Stimulated activated CD4-positive, alpha-beta T cell treated with anti-CD3 and anti-CD28 coated beads, Interleukin-2, amount 100 ng/mL, for 24 hours (primary cell): ENCODE measurements around the gene ADGRA3.
A peak's percentile ranks its signal among the peaks of the same experiment; 100 is the strongest.

Experiments used
- DNase-seq, 2 donors: peaks; one replicate each; pipeline ENCODE4 v3.0.0-alpha.2; 2020

ADGRA3 gene, protein sequence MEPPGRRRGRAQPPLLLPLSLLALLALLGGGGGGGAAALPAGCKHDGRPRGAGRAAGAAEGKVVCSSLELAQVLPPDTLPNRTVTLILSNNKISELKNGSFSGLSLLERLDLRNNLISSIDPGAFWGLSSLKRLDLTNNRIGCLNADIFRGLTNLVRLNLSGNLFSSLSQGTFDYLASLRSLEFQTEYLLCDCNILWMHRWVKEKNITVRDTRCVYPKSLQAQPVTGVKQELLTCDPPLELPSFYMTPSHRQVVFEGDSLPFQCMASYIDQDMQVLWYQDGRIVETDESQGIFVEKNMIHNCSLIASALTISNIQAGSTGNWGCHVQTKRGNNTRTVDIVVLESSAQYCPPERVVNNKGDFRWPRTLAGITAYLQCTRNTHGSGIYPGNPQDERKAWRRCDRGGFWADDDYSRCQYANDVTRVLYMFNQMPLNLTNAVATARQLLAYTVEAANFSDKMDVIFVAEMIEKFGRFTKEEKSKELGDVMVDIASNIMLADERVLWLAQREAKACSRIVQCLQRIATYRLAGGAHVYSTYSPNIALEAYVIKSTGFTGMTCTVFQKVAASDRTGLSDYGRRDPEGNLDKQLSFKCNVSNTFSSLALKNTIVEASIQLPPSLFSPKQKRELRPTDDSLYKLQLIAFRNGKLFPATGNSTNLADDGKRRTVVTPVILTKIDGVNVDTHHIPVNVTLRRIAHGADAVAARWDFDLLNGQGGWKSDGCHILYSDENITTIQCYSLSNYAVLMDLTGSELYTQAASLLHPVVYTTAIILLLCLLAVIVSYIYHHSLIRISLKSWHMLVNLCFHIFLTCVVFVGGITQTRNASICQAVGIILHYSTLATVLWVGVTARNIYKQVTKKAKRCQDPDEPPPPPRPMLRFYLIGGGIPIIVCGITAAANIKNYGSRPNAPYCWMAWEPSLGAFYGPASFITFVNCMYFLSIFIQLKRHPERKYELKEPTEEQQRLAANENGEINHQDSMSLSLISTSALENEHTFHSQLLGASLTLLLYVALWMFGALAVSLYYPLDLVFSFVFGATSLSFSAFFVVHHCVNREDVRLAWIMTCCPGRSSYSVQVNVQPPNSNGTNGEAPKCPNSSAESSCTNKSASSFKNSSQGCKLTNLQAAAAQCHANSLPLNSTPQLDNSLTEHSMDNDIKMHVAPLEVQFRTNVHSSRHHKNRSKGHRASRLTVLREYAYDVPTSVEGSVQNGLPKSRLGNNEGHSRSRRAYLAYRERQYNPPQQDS (N-terminal part only)

DNA sequence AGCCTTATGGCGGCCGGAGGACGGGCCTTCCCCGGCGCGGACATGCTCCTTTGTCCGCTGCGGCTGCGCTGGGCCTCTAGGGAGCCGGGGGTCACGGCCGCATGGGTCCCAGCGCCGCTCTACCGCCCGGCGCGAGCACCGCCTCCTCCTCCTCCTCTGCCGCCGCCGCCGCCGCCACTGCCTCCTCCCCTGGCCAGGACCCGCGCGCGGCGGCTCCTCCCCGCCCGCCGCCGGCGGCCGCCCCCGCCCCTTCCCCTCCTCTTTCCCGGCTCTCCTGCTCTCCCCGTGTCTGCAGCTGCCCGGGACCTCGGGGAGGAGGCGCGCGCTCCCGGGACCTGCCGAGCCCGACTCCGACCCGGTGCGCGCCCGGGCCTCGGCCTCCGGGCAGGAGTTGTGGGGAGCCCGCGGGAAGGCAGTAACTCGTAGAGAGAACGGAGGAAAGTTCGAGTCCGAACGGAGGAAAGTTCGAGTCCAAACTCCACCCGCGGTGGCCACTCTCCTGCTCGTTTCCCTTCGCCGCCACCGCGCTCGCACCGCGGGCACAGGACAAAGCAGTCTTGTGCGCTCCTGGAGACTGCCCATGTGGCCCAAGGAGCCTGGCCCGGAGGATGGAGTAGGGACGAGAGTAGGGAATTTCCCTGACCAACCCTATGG, at the start of gene ADGRA3:
TSS of gene ADGRA3 (minus strand) at position 179 of the 654 bp plus-strand sequence. CDS start 282 bp downstream, outside the sequence.
- peak; percentile 18 to 69 for DNase-seq

DNA sequence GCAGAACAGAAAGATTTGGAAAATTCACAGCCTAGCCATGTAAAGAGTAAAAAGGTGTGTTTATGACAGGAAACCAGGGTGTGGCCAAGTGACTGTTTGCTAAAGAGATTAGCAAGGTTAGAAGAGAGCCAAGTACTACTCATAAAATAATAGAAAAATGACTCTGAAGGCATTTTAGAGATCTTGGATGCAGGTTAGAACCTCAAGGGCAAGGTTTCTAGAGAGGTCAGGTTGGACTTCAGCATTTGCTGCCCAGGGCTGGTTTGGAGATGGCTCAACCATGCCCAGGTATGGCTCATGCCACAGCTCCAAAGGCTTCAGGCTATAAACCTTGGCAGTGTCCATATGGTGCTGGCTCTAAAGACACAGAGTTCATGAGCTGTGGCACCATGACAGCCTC, 40.6 kb upstream of the ADGRA3 start:
- no peak for DNase-seq

DNA sequence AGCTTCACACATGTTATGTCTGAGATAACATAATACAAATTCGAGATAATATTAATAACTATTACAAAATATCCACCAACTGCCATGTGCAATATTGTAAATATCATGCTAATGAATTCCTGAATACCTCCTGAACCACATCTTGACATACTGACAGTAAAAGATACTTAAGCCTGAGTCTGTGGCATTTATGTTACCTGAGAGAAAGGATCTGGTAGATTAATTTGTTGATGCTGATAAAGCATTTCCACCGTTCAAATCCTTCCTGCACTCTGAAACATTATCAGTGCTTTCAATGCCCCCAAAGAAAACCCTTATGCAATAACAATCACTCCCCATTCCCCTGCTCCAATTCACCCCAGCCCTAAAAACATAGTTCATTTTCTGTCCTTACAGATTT, 38.8 kb upstream of the ADGRA3 start:
- no peak for DNase-seq

DNA sequence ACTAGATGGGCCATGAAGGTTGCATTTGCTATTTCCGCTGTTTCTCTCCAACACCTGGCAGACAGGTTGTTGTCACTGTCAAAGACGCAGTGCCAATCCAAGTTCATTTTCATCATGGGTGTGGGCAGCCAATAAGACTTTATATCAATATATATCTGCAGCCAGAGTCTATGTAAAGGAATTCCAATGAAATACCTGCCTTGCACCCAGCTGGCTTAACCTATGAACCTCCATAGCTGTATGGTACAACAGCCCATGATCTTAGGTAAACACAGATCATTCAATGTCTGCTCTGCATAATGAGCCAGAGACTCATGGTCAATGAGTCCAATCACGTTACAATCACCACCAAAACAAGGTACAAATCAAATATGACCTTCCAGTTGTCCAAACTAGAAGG, 37.7 kb upstream of the ADGRA3 start:
- DNase-seq = no peak

DNA sequence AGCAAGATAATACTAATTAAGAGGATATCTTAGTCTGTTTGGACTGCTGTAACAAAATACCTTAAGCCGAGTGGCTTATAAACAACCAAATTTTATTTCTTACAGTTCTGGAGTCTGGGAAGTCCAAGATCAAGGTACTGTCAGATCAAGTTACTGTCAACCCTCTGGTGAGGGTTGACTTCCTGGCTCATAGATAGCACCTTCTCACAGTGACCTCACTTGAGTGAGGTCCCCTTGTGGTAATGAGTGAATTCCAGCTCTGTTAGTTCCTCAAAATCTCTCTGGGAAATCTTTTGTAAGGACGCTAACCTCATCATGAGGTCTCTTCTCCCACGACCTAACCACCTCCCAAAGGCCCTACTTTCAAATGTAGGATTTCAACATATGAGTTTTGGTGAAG, 36.9 kb upstream of the ADGRA3 start:
- DNase-seq = no peak

DNA sequence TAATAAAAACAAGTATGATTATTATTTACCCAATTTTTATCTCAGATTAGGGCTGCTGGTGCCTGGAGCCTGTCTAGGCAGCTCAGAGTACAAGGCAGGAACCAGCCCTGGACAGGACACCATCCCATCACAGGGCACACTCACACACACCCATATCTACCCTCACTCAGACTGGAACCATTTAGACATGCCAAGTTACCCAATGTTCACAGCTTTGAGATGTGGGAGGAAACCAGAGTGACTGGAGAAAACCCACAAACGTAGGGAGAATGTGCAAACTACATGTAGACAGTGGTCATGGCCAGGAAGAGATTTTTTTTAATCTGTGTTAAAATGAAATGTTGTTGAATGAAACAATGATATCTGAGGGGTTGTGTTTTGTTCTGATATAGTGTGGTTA, 35.7 kb upstream of the ADGRA3 start:
- DNase-seq = no peak

DNA sequence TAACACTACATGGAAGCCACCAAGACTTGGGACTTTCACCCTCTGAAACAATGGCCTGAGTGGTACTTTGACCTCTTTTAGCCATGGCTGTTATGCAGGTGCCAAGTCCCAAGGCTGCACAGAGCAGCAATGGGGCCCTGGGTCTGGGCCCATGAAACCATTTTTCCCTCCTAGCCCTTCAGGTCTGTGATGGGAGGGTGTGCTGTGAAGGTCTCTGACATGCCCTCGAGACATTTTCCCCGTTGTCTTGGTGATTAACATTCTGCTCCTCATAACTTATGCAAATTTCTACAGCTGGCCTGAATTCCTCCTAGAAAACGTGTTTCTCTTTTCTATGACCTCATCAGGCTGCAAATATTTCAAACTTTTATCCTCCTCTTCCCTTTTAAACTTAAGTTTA, 30.4 kb upstream of the ADGRA3 start:
- DNase-seq = no peak

DNA sequence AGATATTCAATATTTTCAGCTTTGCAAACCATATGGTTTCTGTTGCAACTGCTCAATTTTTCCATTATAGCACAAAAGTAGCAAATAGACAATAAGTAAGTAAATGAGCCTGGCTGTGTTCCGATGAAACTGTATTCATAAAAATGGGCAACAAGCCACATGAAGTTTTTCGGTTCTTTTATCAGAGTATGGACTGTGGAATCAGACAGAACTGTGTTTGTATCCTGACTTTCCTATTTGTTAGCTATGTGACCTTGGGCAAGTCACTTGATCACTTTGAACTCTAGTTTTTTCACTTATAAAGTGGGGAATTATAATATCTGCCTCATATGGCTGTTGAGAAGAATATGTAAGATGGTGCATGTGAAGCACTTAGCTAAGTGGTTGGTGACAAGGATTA, 23.4 kb upstream of the ADGRA3 start:
- DNase-seq = no peak

DNA sequence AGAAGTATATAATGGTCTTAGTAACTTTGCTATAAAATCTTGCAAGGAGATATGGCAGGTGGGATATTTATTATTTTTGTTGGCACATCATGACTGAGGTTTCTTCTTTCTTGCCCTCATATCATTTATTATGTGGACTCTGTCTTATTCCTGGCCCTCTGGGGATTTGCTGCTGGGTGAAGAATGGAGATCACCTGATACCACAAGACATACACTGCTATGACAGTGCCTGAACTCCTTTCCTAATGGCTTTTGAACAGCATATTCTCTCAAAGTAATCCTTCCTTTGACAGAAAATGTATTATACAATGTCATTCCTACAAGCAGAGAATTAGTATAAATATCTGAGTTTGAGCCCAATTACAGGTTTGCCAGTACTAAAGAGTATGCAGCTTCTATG, 22.0 kb upstream of the ADGRA3 start:
- no peak for DNase-seq

DNA sequence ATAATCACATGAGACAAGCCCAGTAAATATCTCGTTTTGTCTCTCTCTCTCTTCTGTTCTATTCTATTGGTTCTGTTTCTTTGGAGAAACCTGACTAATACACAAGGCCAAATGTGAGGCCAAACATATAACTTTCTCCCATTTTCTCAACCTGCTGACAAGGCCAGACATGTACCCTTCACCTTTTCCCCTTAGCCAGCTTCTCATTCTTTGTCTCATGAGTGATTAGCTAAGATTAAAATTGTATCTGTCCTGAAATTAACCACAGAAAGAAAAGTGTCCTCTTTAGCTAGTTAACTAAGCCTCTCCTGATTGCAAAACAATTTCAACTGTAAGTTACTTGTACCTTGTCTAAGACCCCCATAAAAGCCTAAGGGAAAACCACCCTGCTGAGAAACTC, 18.5 kb upstream of the ADGRA3 start:
- no peak for DNase-seq

DNA sequence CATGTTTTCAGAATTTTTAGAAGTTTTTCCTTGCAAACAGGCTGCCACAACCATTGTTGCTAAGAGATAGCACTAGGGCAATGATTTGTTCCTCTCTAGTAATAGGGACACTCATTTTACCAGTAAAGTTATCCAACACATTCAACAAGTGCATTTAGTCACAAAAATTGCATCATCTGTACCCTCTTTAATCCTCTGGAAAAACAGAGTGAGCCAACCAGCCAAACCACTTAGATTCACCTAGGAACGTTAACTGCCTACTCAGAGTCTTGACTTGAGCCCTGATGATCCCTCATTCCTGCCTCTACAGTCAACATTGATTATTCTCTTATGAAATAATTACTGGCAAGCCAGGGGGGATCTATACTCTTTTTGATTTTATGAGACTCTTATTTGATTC, 17.0 kb upstream of the ADGRA3 start:
- no peak for DNase-seq

DNA sequence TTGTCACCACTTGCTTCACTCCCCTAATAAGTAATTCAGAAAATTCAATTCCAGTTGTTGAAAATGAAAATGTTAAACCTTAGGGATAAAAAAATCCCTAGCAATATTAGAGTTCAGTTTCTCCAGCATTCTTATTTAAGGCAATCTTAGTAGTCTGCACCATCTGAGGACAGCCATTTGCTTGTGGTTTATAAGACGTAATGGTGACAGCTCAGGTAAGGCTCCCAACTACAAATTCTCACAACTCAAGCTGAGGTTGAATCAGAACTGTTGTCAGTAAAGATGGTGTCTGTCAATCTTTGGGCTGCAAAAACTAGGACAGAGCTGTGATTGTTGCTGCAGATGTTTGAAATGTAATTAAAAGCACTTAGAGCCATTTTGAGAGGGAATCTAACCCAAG, 16.3 kb upstream of the ADGRA3 start:
- DNase-seq = no peak

DNA sequence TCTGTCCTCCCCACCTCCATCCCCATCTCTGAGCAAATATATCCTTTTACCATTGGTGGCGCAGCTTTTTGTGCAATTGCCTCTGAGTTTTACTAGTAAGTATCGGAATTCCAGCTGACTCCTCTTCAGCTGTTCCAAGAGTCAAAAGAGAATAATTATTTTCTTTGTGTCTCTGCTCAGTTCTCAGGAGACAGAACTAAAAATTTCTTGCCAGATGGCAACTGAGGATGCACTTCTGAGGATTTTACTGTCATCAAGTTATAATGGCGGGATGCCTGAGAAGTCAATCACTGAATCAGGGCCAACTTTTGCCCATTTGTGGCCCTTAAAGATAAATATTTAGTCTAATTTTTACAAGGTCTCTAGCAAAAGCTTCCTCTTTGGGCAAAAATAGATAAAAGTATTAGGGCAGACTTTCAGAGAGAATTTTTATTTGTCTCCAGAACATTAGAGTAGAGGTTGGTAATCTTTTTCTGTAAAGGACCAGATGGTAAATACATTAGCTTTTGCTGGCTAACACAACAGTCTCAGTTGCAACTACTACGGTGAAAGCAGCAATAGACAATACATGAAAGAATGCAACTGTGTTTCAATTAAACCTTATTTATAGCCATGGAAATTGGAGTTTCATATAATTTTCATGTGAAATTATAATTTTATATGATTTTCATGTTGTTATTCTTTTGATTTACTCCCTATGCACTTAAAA, 15.6 kb upstream of the ADGRA3 start:
- no peak for DNase-seq

DNA sequence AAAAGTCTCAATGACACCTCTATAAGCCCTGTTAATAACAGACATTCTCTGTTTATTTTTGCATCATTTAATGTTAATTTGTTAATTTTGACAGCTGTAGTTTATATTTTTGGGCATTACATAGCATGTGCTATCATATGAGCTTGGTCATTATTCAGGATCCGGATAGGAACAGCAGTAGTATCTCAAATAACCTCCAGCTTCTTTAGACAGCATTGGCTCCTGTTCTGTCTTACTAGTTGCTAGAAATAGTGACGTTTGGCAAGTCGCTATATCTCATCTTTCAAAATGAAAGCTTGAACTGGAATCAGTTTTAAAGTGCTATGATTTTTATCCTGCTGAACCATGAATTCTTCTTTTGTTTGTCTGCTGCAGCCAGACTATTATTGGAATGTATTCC, 9.0 kb upstream of the ADGRA3 start:
- DNase-seq = no peak

DNA sequence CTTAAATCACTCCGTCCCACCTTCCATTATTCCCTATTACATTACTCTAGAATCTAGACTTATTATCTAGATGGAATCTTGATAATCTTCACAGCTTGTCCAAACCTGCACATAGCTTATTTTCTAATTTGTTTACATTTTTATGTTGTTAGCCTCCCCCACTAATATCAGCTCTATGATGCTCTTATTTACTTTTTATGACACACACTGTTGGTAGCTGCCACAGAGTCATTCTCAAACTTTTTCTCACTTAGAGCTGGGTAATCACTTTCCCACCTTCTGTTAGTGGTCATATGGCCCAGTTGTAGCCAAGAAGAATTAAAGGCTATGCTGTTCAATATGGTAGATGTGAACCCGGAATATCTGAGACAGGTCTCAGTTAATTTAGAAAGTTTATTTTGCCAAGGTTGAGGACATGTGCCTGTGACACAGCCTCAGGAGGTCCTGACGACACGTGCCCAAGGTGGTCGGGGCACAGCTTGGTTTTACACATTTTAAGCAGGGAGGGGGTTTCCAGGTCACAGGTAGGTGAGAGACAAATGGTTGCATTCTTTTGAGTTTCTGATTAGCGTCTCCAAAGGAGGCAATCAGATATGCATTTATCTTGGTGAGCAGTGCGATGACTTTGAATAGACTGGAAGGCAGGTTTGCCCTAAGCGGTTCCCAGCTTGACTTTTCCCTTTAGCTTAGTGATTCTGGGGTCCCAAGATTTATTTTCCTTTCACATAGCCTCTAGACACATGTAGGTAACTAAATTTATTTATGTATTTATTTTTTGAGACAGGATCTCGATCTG, 7.0 kb upstream of the ADGRA3 start:
- no peak for DNase-seq

DNA sequence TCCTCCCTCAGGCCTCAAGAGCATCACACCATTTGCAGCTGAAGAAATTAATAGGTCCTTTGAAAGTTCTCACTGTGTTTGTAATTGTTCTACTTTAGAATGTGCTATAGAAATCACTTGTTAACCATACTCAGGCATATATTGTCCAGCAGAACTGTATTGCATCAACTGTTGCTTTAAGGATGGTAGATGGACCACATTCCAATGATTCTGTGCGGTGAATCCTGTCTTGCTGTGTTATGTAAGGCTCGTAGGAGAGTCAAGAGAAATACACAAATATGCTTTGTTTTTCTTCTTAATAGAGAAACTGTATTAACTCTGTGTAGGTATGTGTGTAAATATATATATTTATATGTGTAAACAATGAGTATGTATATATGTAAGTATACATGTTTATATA, 6.3 kb upstream of the ADGRA3 start:
- no peak for DNase-seq

DNA sequence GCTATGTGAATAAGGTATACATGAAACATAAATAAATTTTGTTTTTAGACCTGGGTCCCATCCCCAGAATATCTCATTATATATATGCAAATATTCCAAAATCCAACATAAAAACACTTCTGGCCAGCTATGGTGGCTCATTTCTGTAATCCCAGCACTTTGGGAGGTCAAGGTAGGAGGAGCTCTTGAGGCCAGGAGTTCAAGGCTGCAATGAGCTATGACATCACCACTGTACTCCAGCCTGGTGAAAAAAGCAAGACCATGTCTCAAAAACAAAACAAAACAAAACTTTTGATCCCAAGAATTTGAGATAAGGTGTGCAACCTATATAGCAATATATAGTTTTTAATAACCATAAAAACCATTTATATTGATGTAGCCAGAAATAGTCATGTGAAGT, 5.4 kb upstream of the ADGRA3 start:
- no peak for DNase-seq

DNA sequence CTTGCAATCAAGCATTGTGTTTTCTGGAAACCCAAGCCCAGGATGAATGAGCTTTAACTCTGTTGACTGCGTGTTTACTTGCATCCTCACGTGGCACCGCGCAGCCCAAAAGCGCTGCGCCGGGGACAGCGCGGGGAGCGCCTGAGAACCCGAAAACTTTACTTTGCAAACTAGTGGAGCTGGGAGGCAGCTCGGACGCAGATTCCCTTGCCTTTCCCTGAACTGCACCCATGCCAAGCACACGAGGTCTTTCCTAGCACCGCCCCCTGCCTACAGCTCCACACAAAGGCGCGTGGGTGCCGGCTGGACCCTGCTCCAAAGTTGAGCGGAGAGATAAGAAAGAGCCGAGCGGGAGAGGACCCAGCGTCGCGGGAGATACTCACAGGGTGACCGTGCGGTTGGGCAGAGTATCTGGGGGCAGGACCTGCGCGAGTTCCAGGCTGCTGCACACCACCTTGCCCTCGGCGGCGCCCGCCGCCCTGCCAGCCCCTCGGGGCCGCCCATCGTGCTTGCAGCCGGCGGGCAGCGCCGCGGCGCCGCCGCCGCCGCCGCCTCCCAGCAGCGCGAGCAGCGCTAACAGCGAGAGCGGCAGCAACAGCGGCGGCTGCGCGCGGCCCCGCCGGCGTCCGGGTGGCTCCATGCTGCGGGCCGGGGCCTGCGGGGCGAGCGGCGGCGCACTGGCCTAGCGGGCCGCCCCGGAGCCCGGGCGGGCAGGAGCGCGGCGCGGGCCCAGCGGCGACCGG, 550 bp downstream of the ADGRA3 start:
- peak; percentile 18 to 50 for DNase-seq

DNA sequence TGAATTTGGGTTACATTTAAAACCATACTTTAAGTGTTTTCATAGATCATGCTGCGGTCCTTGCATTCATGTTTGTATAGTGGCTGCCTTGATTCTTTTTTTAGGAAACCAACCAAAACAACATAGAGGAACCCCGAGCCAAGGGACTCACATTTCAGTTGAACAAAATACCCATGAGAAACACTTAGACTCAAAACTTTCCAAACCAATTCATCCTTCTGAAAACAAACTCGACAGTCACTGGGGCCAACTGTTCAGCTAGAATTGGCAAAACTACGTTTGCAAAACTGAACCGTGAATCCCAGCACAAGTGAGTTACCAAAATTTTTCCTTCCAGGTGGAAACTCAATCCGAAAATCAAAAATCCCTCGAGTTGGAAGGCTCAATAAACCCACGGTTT, 1.4 kb downstream of the ADGRA3 start:
- DNase-seq = no peak

DNA sequence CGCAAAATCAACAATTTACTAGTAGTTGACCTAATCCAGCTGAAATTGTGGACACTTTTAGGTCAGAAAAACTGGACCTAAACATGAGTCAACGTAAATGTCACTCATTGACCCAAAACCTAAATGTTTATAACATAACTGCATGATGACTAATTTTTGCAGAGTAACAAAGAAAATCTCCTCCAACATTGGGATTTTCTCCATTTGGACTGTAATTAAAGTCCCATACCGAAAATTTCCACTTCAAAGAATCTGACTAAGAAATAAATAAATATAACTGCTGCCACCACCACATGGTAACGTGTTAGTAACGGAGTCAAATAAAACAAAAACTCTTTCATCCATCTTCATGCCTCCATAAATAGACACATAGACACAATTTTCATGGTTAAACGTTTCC, 1.9 kb downstream of the ADGRA3 start:
- no peak for DNase-seq

DNA sequence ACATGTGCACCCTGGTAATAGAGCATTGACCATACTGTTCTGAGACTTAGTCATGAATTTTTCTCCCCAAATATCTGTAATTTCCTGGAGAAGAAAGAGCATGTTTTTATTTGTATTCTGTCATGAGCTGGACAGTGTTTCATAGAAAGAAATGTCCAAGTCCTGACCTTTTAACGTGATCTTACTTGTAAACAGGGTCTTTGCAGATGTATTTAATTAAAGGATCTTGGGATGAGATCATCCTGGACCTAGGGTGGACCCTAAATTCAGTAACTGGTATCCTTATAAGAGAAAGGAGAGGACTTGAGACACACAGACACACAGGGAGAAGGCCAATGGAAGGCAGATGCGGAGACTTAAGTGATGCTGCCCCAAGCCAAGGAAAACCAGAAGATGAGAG, 3.6 kb downstream of the ADGRA3 start:
- no peak for DNase-seq
